Psoas muscle (tissue), 8 donors: ENCODE measurements around the gene IGFBP3. TPM values are rescaled to one million over a fixed set of nuclear protein-coding genes. Genes with fewer than 3 reads are reported as not detected.

Experiments
- ATAC-seq, 4 donors: fragments of 200-7000 bp; cut with Tn5 transposase; one replicate each; pipeline ENCODE4 v1.9.1; 2020; ENCODE audit warnings: moderate library complexity in 3 of 4, mild to moderate bottlenecking in 2 of 4
- DNase-seq, 2 donors: peaks; one replicate each; pipeline ENCODE4 v3.0.0-alpha.2; 2020
- H3K27ac ChIP-seq: fragments of 200-600 bp; one replicate; pipeline ENCODE4 v1.8.0; 2022
- H3K27me3 ChIP-seq, 3 donors: fragments of 200-600 bp in 1 of 3; one replicate each; pipeline versions ENCODE4 v1.6.1 to v1.8.0; 2013 to 2022; ENCODE audit warnings: low read length in 2 of 3, mild to moderate bottlenecking in 2 of 3, moderate library complexity in 1 of 3; ENCODE audit not compliant: insufficient read depth in 3 of 3
- H3K36me3 ChIP-seq, 2 donors: fragments of 200-600 bp in 1 of 2; one replicate each; pipeline versions ENCODE4 v1.6.1 to v1.8.0; 2013 to 2022; ENCODE audit warnings: low read depth in 1 of 2, mild to moderate bottlenecking in 1 of 2, moderate library complexity in 1 of 2; ENCODE audit not compliant: insufficient read depth in 1 of 2
- H3K4me1 ChIP-seq: fragments of 200-600 bp; one replicate; pipeline ENCODE4 v1.8.0; 2022
- H3K4me3 ChIP-seq: fragments of 200-600 bp; one replicate; pipeline ENCODE4 v1.8.0; 2022; ENCODE audit warnings: mild to moderate bottlenecking
- H3K9me3 ChIP-seq: fragments of 200-600 bp; one replicate; pipeline ENCODE4 v1.8.0; 2022
- CTCF ChIP-seq: fragments of 200-600 bp; IDR thresholded peaks from one replicate; pipeline ENCODE4 v1.8.0; 2022; ENCODE audit warnings: antibody characterized with exemption
- WGBS, 3 donors: extraction: QIAGEN DNeasy Blood & Tissue Kit; methylation state at CpG; one replicate each; pipeline versions ENCODE4 v1.1.6 to v1.1.7; 2013; 5-methylcytosine and 5-hydroxymethylcytosine counted together
- intact Hi-C, 2 donors: fragments of 100-400 bp; cut with DNase I; formaldehyde crosslinking; loops; one replicate each; pipeline versions ENCODE4 v1.11.0 to v1.14.2; 2022
- polyA plus RNA-seq, 3 donors: library from polyadenylated mRNA; stranded (reverse); fragments of 200-250 nt; gene quantifications; one replicate each; pipeline ENCODE4 v1.2.3, GENCODE V29; 2013
- total RNA-seq, 4 donors: library from RNA; stranded (reverse); fragmentation: NEBNext Ultra II Directional in 2 of 4; extraction: Animal tissue kit (Norgen Biotek cat#: 25700) in 2 of 4; gene quantifications; one replicate each; pipeline versions ENCODE4 v1.2.1 to v1.2.4, GENCODE V29; 2021 to 2023
- donor health status: healthy with polysubstance abuse.
- donor health status: DM: no; HTN: no; CAD: no; lungs with moderate emphysema.
- donor health status: Bipolar disorder and iron deficiency.
- donor health status: healthy.
- donor health status: DM: yes; HTN: yes; CAD: no.
- donor health status: DM: no; HTN: no; CAD: no.
- donor health status: DM: no; HTN: no; CAD: no.
- donor health status: DM: yes; HTN: yes; CAD: no.

Gene IGFBP3
- total and polyA plus RNA-seq, 7 donors, result 13.9 to 114 (median 38.0) TPM

- no peaks in the 10 kb centered on the region for H3K9me3 ChIP-seq
- no peak for DNase-seq
- H3K4me3 ChIP-seq, result no peak overlapping the region
- H3K27me3 ChIP-seq, result peaks cover 0 to 11% (median 6%) of the 10 kb centered on the region in 3 donors
- 66 to 72% (median 71%) methylated on average over 9 of the region's 9 CpGs for WGBS, 3 donors
- no peaks in the 10 kb centered on the region for H3K4me1 ChIP-seq
- ATAC-seq, result no peak
- TF ChIP-seq CTCF, result no peak
- H3K27ac ChIP-seq, result no peak overlapping the region
- no peaks in the 10 kb centered on the region for H3K36me3 ChIP-seq
- intact Hi-C loops, result no loop called here
Measured at GRCh38 chr7:45863715-45864114, 57.4 kb downstream of the IGFBP3 start.

Other genes with a start within 250 kb of the IGFBP3 start
- not detected for gene CCDC201, start 48.2 kb downstream of the IGFBP3 start, total RNA-seq
- gene CCDC201, start 48.2 kb downstream of the IGFBP3 start, polyA plus RNA-seq, result not detected
- gene IGFBP1, start 32.8 kb downstream of the IGFBP3 start, total RNA-seq, result not detected
- not detected for gene IGFBP1, start 32.8 kb downstream of the IGFBP3 start, polyA plus RNA-seq